Caco-2 (cell line): ENCODE data around the gene DLG2. TPM values are rescaled to one million over a fixed set of nuclear protein-coding genes. Genes with fewer than 3 reads are reported as not detected.

Experiments used
- BruUV-seq: library from RNA; stranded (reverse); fragments of 400-500 nt; replicated peaks from 2 replicates; lab custom pipeline; 2021; lab: Mats Ljungman, UMichigan
- CTCF ChIA-PET: fragments of 300-600 bp; sonication (Branson Sonifier 250); formaldehyde crosslinking; loops from one replicate; lab custom pipeline; 2022; ENCODE audit warnings: antibody characterized with exemption; lab: Charles Lee
- POLR2A ChIA-PET: fragments of 300-600 bp; sonication (Branson Sonifier 250); formaldehyde crosslinking; loops from one replicate; lab custom pipeline; 2022; ENCODE audit warnings: antibody characterized with exemption; lab: Charles Lee
- DNase-seq, 2 experiments: peaks; one replicate each; pipeline versions ENCODE4 v3.0.0 to v3.0.0-alpha.2; 2020 to 2022
- H3K27me3 ChIP-seq: replicated peaks from 2 replicates; pipeline ENCODE4 v1.6.0; 2011; ENCODE audit warnings: low read length; ENCODE audit not compliant: control insufficient read depth, insufficient read depth
- H3K36me3 ChIP-seq: 2 replicates; pipeline ENCODE4 v1.5.1; 2011; ENCODE audit warnings: low read length; ENCODE audit not compliant: control insufficient read depth, insufficient read depth
- H3K4me1 ChIP-seq: fragments of 250-450 bp; sonication (Bioruptor Pico); 2 replicates; pipeline ENCODE4 v1.5.1; 2020; ENCODE audit warnings: mild to moderate bottlenecking
- H3K4me3 ChIP-seq: 2 replicates; pipeline ENCODE4 v1.5.1; 2011; ENCODE audit warnings: low read depth, mild to moderate bottlenecking, control low read depth, low read length
- H3K9me3 ChIP-seq: fragments of 250-450 bp; sonication (Bioruptor Pico); 2 replicates; pipeline ENCODE4 v1.5.1; 2020; ENCODE audit warnings: mild to moderate bottlenecking, moderate library complexity
- H3K27ac Mint-ChIP-seq: one replicate; pipeline ENCODE4 v1.8.0; 2022; ENCODE audit warnings: mixed read lengths; ENCODE audit not compliant: unreplicated experiment
- H3K27me3 Mint-ChIP-seq: one replicate; pipeline ENCODE4 v1.8.0; 2022; ENCODE audit warnings: mixed read lengths; ENCODE audit not compliant: insufficient read depth, unreplicated experiment
- H3K36me3 Mint-ChIP-seq: one replicate; pipeline ENCODE4 v1.8.0; 2022; ENCODE audit warnings: mild to moderate bottlenecking, mixed read lengths; ENCODE audit not compliant: insufficient read depth, unreplicated experiment
- H3K4me1 Mint-ChIP-seq: one replicate; pipeline ENCODE4 v1.8.0; 2022; ENCODE audit warnings: low read depth, mixed read lengths; ENCODE audit not compliant: unreplicated experiment
- H3K4me3 Mint-ChIP-seq: one replicate; pipeline ENCODE4 v1.8.0; 2022; ENCODE audit warnings: mild to moderate bottlenecking, moderate library complexity, mixed read lengths; ENCODE audit not compliant: unreplicated experiment
- H3K9me3 Mint-ChIP-seq: one replicate; pipeline ENCODE4 v1.8.0; 2022; ENCODE audit warnings: mixed read lengths; ENCODE audit not compliant: unreplicated experiment
- intact Hi-C: fragments of 100-400 bp; cut with micrococcal nuclease; formaldehyde crosslinking; loops from one replicate; pipeline ENCODE4 v1.10.0; 2022; ENCODE audit not compliant: unreplicated experiment
- total RNA-seq: library from RNA; stranded (reverse); gene quantifications from 2 replicates; pipeline ENCODE4 v1.2.3, GENCODE V29; 2022
- TF ChIP-seq, protein P1 (sequence below), 2 experiments: fragments of 200-600 bp in 1 of 2; IDR thresholded peaks; 1 replicate in 1 of 2; 2 replicates in 1 of 2; pipeline versions ENCODE4 v1.5.1 to v1.8.0; 2011 to 2022; ENCODE audit warnings: antibody characterized with exemption in 1 of 2, control low read depth in 1 of 2, inconsistent platforms in 1 of 2, low read depth in 1 of 2, low read length in 1 of 2, mild to moderate bottlenecking in 1 of 2, moderate library complexity in 1 of 2; ENCODE audit not compliant: insufficient read depth in 1 of 2, severe bottlenecking in 1 of 2, unreplicated experiment in 1 of 2

DLG2 gene
- total RNA-seq, 1 experiment from 2014 or later, result 21.6 TPM

DNA sequence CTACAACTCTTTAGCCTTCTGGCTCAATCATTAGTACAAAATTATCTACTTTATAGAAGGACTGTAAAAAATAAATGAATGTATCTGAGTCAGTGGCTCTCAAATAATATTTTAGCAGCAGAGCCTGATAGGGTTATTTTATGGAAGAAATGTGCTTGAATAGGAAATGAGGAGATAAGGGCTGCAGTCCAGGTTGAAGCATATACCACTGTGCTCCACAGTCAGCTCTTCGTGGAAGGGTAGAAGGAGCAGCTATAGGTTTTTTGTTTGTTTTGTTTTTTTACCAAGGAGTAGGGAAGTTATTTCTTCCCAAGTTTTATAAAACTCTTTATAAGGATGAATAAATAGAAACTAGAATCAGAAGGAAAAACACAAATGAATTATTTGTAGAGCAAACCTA is 242.0 kb downstream of the DLG2 start:
- no peaks in the 10 kb centered on the region for H3K9me3 Mint-ChIP-seq
- H3K36me3 ChIP-seq, result no peaks in the 10 kb centered on the region
- H3K4me3 Mint-ChIP-seq, result no peak overlapping the region
- CTCF ChIA-PET, result no interaction called here
- no peaks in the 10 kb centered on the region for H3K4me1 Mint-ChIP-seq
- intact Hi-C loops, result no loop called here
- H3K9me3 ChIP-seq, result peaks cover 4% of the 10 kb centered on the region; the same call in 1 of the 2 replicates
- H3K4me1 ChIP-seq, result no peaks in the 10 kb centered on the region
- TF ChIP-seq, protein P1, sequence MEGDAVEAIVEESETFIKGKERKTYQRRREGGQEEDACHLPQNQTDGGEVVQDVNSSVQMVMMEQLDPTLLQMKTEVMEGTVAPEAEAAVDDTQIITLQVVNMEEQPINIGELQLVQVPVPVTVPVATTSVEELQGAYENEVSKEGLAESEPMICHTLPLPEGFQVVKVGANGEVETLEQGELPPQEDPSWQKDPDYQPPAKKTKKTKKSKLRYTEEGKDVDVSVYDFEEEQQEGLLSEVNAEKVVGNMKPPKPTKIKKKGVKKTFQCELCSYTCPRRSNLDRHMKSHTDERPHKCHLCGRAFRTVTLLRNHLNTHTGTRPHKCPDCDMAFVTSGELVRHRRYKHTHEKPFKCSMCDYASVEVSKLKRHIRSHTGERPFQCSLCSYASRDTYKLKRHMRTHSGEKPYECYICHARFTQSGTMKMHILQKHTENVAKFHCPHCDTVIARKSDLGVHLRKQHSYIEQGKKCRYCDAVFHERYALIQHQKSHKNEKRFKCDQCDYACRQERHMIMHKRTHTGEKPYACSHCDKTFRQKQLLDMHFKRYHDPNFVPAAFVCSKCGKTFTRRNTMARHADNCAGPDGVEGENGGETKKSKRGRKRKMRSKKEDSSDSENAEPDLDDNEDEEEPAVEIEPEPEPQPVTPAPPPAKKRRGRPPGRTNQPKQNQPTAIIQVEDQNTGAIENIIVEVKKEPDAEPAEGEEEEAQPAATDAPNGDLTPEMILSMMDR (IDR thresholded peaks at IDR 0.05; ENCODE audit: insufficient read depth in 1 of 2, low read depth in 1 of 2, low read length in 1 of 2, severe bottlenecking in 1 of 2, unreplicated experiment in 1 of 2), result no peak
- H3K27ac Mint-ChIP-seq, result no peak overlapping the region
- no peaks in the 10 kb centered on the region for H3K27me3 ChIP-seq
- H3K36me3 Mint-ChIP-seq, result no peaks in the 10 kb centered on the region
- peaks cover 7% of the 10 kb centered on the region for H3K27me3 Mint-ChIP-seq
- H3K4me3 ChIP-seq, result no peak overlapping the region
- no peak for DNase-seq
- no TSS peak for BruUV-seq
- POLR2A ChIA-PET, result no interaction called here

- Mint-ChIP-seq H3K27me3 (peaks cover 4% of the 10 kb centered on the region), H3K9me3 (no peaks in the 10 kb centered on the region), H3K36me3 (no peaks in the 10 kb centered on the region), H3K4me1 (no peaks in the 10 kb centered on the region), H3K4me3 (no peak overlapping the region), H3K27ac (no peak overlapping the region)
- no peaks in the 10 kb centered on the region for H3K4me1 ChIP-seq
- H3K4me3 ChIP-seq, result no peak overlapping the region
- DNase-seq, result no peak
- no peaks in the 10 kb centered on the region for H3K36me3 ChIP-seq
- intact Hi-C loops, result no loop called here
- H3K27me3 ChIP-seq, result no peaks in the 10 kb centered on the region
- H3K9me3 ChIP-seq, result peaks cover 4% of the 10 kb centered on the region; the same call in 1 of the 2 replicates
- POLR2A ChIA-PET, result no interaction called here
- CTCF ChIA-PET, result no interaction called here
- BruUV-seq, result no TSS peak
- TF ChIP-seq, protein P1 (IDR thresholded peaks at IDR 0.05; ENCODE audit: insufficient read depth in 1 of 2, low read depth in 1 of 2, low read length in 1 of 2, severe bottlenecking in 1 of 2, unreplicated experiment in 1 of 2), result no peak
Observed at GRCh38 chr11:85379066-85379465, 248.1 kb downstream of the DLG2 start.

- Mint-ChIP-seq H3K27me3 (no peaks in the 10 kb centered on the region), H3K36me3 (no peaks in the 10 kb centered on the region), H3K4me3 (no peak overlapping the region), H3K4me1 (no peaks in the 10 kb centered on the region), H3K27ac (no peak overlapping the region), H3K9me3 (no peaks in the 10 kb centered on the region)
- ChIA-PET CTCF (no interaction called here), POLR2A (no interaction called here)
- intact Hi-C loops, result no loop called here
- H3K4me3 ChIP-seq, result no peak overlapping the region
- H3K9me3 ChIP-seq, result peaks cover 4% of the 10 kb centered on the region; the same call in 1 of the 2 replicates
- H3K36me3 ChIP-seq, result no peaks in the 10 kb centered on the region
- TF ChIP-seq, protein P1 (IDR thresholded peaks at IDR 0.05; ENCODE audit: insufficient read depth in 1 of 2, low read depth in 1 of 2, low read length in 1 of 2, severe bottlenecking in 1 of 2, unreplicated experiment in 1 of 2), result no peak
- H3K27me3 ChIP-seq, result no peaks in the 10 kb centered on the region
- no peak for DNase-seq
- no peaks in the 10 kb centered on the region for H3K4me1 ChIP-seq
- BruUV-seq, result no TSS peak
Observed at GRCh38 chr11:85377901-85378300, 249.2 kb downstream of the DLG2 start.
